ENCODE results near the gene ZBTB32.

Gene ZBTB32

GRCh38 chr19:35692010-35692409 lies 12.3 kb upstream of the ZBTB32 start:
- H3K4ac ChIP-seq (ENCODE audit: low read depth, low read length): no peak overlapping the region
- no peaks in the 10 kb centered on the region for H3K4me1 ChIP-seq (ENCODE audit: control insufficient read depth, low read depth, low read length)
- H2BK120ac ChIP-seq (ENCODE audit: low read depth, low read length): no peak overlapping the region
- H4K8ac ChIP-seq (ENCODE audit: low read depth, low read length): no peak overlapping the region
- no peaks in the 10 kb centered on the region for H3K27me3 ChIP-seq (ENCODE audit: insufficient read depth, low read length, poor library complexity)
- H2AK5ac ChIP-seq (ENCODE audit: low read length): no peak overlapping the region
- no peak overlapping the region for H3K56ac ChIP-seq (ENCODE audit: low read length)
- no peak overlapping the region for H4K5ac ChIP-seq (ENCODE audit: low read length)
- H3K23ac ChIP-seq (ENCODE audit: low read length): no peak overlapping the region
- DNase-seq: no peak
- H2BK15ac ChIP-seq (replicated peaks; ENCODE audit: low read depth): no peak overlapping the region
- H3K79me1 ChIP-seq (ENCODE audit: low read length): no peaks in the 10 kb centered on the region
- H3K18ac ChIP-seq (ENCODE audit: low read length): no peak overlapping the region
- no peaks in the 10 kb centered on the region for H3K79me2 ChIP-seq (ENCODE audit: control insufficient read depth, insufficient read depth, low read length)
- no peak overlapping the region for H2BK5ac ChIP-seq (ENCODE audit: low read length)
- no peak overlapping the region for H3K27ac ChIP-seq (ENCODE audit: low read depth, low read length)
- H3K9ac ChIP-seq (ENCODE audit: low read length): no peak overlapping the region
- WGBS (ENCODE audit: extremely low coverage, insufficient coverage, low lambda C conversion rate): no CpG with 5 or more reads among the region's 11 CpGs
- no peak overlapping the region for H3K4me2 ChIP-seq (ENCODE audit: low read length)
- H3K4me3 ChIP-seq (ENCODE audit: low read length): no peak overlapping the region
- H3K36me3 ChIP-seq (ENCODE audit: control insufficient read depth, insufficient read depth, low read length): no peaks in the 10 kb centered on the region

GRCh38 chr19:35693422-35693821 lies 10.9 kb upstream of the ZBTB32 start:
- Histone ChIP-seq H2BK15ac (replicated peaks; ENCODE audit: low read depth) (no peak overlapping the region), H2BK120ac (ENCODE audit: low read depth, low read length) (no peak overlapping the region), H2BK5ac (ENCODE audit: low read length) (no peak overlapping the region), H3K4me1 (ENCODE audit: control insufficient read depth, low read depth, low read length) (no peaks in the 10 kb centered on the region), H3K18ac (ENCODE audit: low read length) (no peak overlapping the region), H4K5ac (ENCODE audit: low read length) (no peak overlapping the region), H3K27me3 (ENCODE audit: insufficient read depth, low read length, poor library complexity) (no peaks in the 10 kb centered on the region), H4K8ac (ENCODE audit: low read depth, low read length) (no peak overlapping the region), H3K56ac (ENCODE audit: low read length) (no peak overlapping the region), H3K4me2 (ENCODE audit: low read length) (no peak overlapping the region), H3K23ac (ENCODE audit: low read length) (no peak overlapping the region), H3K27ac (ENCODE audit: low read depth, low read length) (no peak overlapping the region), H3K9ac (ENCODE audit: low read length) (no peak overlapping the region), H3K79me1 (ENCODE audit: low read length) (no peaks in the 10 kb centered on the region), H3K4me3 (ENCODE audit: low read length) (no peak overlapping the region), H3K4ac (ENCODE audit: low read depth, low read length) (no peak overlapping the region), H3K79me2 (ENCODE audit: control insufficient read depth, insufficient read depth, low read length) (no peaks in the 10 kb centered on the region), H3K36me3 (ENCODE audit: control insufficient read depth, insufficient read depth, low read length) (no peaks in the 10 kb centered on the region), H2AK5ac (ENCODE audit: low read length) (no peak overlapping the region)
- no peak for DNase-seq
- WGBS (ENCODE audit: extremely low coverage, insufficient coverage, low lambda C conversion rate): no CpG with 5 or more reads among the region's 8 CpGs

- no peak overlapping the region for H3K56ac ChIP-seq (ENCODE audit: low read length)
- H3K79me2 ChIP-seq (ENCODE audit: control insufficient read depth, insufficient read depth, low read length): no peaks in the 10 kb centered on the region
- H3K27me3 ChIP-seq (ENCODE audit: insufficient read depth, low read length, poor library complexity): no peaks in the 10 kb centered on the region
- H3K4me2 ChIP-seq (ENCODE audit: low read length): no peak overlapping the region
- no peak overlapping the region for H3K27ac ChIP-seq (ENCODE audit: low read depth, low read length)
- no peak overlapping the region for H3K23ac ChIP-seq (ENCODE audit: low read length)
- no peak overlapping the region for H4K5ac ChIP-seq (ENCODE audit: low read length)
- no peak overlapping the region for H3K4me3 ChIP-seq (ENCODE audit: low read length)
- no peak overlapping the region for H3K9ac ChIP-seq (ENCODE audit: low read length)
- WGBS (ENCODE audit: extremely low coverage, insufficient coverage, low lambda C conversion rate): 100% methylated on average over 1 of the region's 8 CpGs
- H2BK120ac ChIP-seq (ENCODE audit: low read depth, low read length): no peak overlapping the region
- no peak overlapping the region for H2AK5ac ChIP-seq (ENCODE audit: low read length)
- no peak overlapping the region for H2BK15ac ChIP-seq (replicated peaks; ENCODE audit: low read depth)
- no peak overlapping the region for H3K4ac ChIP-seq (ENCODE audit: low read depth, low read length)
- peak; percentile 91 for DNase-seq
- H4K8ac ChIP-seq (ENCODE audit: low read depth, low read length): no peak overlapping the region
- no peaks in the 10 kb centered on the region for H3K79me1 ChIP-seq (ENCODE audit: low read length)
- H3K4me1 ChIP-seq (ENCODE audit: control insufficient read depth, low read depth, low read length): no peaks in the 10 kb centered on the region
- H3K18ac ChIP-seq (ENCODE audit: low read length): no peak overlapping the region
- no peak overlapping the region for H2BK5ac ChIP-seq (ENCODE audit: low read length)
- H3K36me3 ChIP-seq (ENCODE audit: control insufficient read depth, insufficient read depth, low read length): no peaks in the 10 kb centered on the region
These were observed 10.3 kb upstream of the ZBTB32 start for GRCh38 chr19:35693835-35694599.

GRCh38 chr19:35695895-35696422 lies 8.4 kb upstream of the ZBTB32 start:
- H3K36me3 ChIP-seq (ENCODE audit: control insufficient read depth, insufficient read depth, low read length): no peaks in the 10 kb centered on the region
- H2AK5ac ChIP-seq (ENCODE audit: low read length): no peak overlapping the region
- no peak overlapping the region for H3K4ac ChIP-seq (ENCODE audit: low read depth, low read length)
- WGBS (ENCODE audit: extremely low coverage, insufficient coverage, low lambda C conversion rate): no CpG with 5 or more reads among the region's 2 CpGs
- H3K56ac ChIP-seq (ENCODE audit: low read length): no peak overlapping the region
- no peaks in the 10 kb centered on the region for H3K79me2 ChIP-seq (ENCODE audit: control insufficient read depth, insufficient read depth, low read length)
- no peak overlapping the region for H3K27ac ChIP-seq (ENCODE audit: low read depth, low read length)
- H3K18ac ChIP-seq (ENCODE audit: low read length): no peak overlapping the region
- no peaks in the 10 kb centered on the region for H3K4me1 ChIP-seq (ENCODE audit: control insufficient read depth, low read depth, low read length)
- H3K9ac ChIP-seq (ENCODE audit: low read length): no peak overlapping the region
- no peak overlapping the region for H3K4me2 ChIP-seq (ENCODE audit: low read length)
- no peak overlapping the region for H4K8ac ChIP-seq (ENCODE audit: low read depth, low read length)
- H3K23ac ChIP-seq (ENCODE audit: low read length): no peak overlapping the region
- H2BK15ac ChIP-seq (replicated peaks; ENCODE audit: low read depth): no peak overlapping the region
- H3K27me3 ChIP-seq (ENCODE audit: insufficient read depth, low read length, poor library complexity): no peaks in the 10 kb centered on the region
- no peak overlapping the region for H2BK120ac ChIP-seq (ENCODE audit: low read depth, low read length)
- DNase-seq: no peak
- no peak overlapping the region for H3K4me3 ChIP-seq (ENCODE audit: low read length)
- H2BK5ac ChIP-seq (ENCODE audit: low read length): no peak overlapping the region
- H3K79me1 ChIP-seq (ENCODE audit: low read length): no peaks in the 10 kb centered on the region
- H4K5ac ChIP-seq (ENCODE audit: low read length): no peak overlapping the region

- Histone ChIP-seq H3K18ac (ENCODE audit: low read length) (no peak overlapping the region), H2BK5ac (ENCODE audit: low read length) (no peak overlapping the region), H3K27me3 (ENCODE audit: insufficient read depth, low read length, poor library complexity) (no peaks in the 10 kb centered on the region), H3K4me1 (ENCODE audit: control insufficient read depth, low read depth, low read length) (no peaks in the 10 kb centered on the region), H3K4me2 (ENCODE audit: low read length) (no peak overlapping the region), H3K79me1 (ENCODE audit: low read length) (no peaks in the 10 kb centered on the region), H3K27ac (ENCODE audit: low read depth, low read length) (no peak overlapping the region), H2BK15ac (replicated peaks; ENCODE audit: low read depth) (no peak overlapping the region), H2AK5ac (ENCODE audit: low read length) (no peak overlapping the region), H3K56ac (ENCODE audit: low read length) (no peak overlapping the region), H2BK120ac (ENCODE audit: low read depth, low read length) (no peak overlapping the region), H3K79me2 (ENCODE audit: control insufficient read depth, insufficient read depth, low read length) (no peaks in the 10 kb centered on the region), H3K36me3 (ENCODE audit: control insufficient read depth, insufficient read depth, low read length) (no peaks in the 10 kb centered on the region), H3K23ac (ENCODE audit: low read length) (no peak overlapping the region), H3K4me3 (ENCODE audit: low read length) (no peak overlapping the region), H4K8ac (ENCODE audit: low read depth, low read length) (no peak overlapping the region), H3K4ac (ENCODE audit: low read depth, low read length) (no peak overlapping the region), H4K5ac (ENCODE audit: low read length) (no peak overlapping the region), H3K9ac (ENCODE audit: low read length) (no peak overlapping the region)
- WGBS (ENCODE audit: extremely low coverage, insufficient coverage, low lambda C conversion rate): no CpG with 5 or more reads among the region's 4 CpGs
- no peak for DNase-seq
These were observed 7.5 kb upstream of the ZBTB32 start for GRCh38 chr19:35696835-35697234.

All from mesendoderm (in vitro differentiated cells).